SK-N-SH treated with all-trans-retinoic acid at 6 μM for 48 hours (cell line): ENCODE results near the gene AP1B1.

Experiments used
- ARNTL ChIP-seq: fragments of 450-650 bp; formaldehyde crosslinking; IDR thresholded peaks from 2 replicates; pipeline ENCODE4 v1.5.0; 2020; ENCODE audit warnings: low read depth, mild to moderate bottlenecking, moderate library complexity, borderline replicate concordance
- PATZ1 ChIP-seq: fragments of 250-450 bp; sonication (Bioruptor Pico); IDR thresholded peaks from 2 replicates; pipeline ENCODE4 v1.8.0; 2020; ENCODE audit warnings: mild to moderate bottlenecking, moderate library complexity, borderline replicate concordance
- PPARA ChIP-seq: fragments of 250-450 bp; sonication (Bioruptor Pico); IDR thresholded peaks from 2 replicates; pipeline ENCODE4 v1.5.0; 2020; ENCODE audit warnings: mild to moderate bottlenecking, borderline replicate concordance
- ZFP3 ChIP-seq: fragments of 250-450 bp; sonication (Bioruptor Pico); IDR thresholded peaks from 2 replicates; pipeline ENCODE4 v1.5.0; 2020; ENCODE audit warnings: mild to moderate bottlenecking, moderate library complexity
- ZFP30 ChIP-seq: fragments of 450-650 bp; formaldehyde crosslinking; IDR thresholded peaks from 2 replicates; pipeline ENCODE4 v1.5.0; 2022; ENCODE audit warnings: mild to moderate bottlenecking, moderate library complexity

GRCh38 chr22:29302681-29303465 is 85.5 kb downstream of the AP1B1 start:
- no peak for TF ChIP-seq ZFP3
- TF ChIP-seq PATZ1 (CRISPR knock-in tag), result no peak
- no peak for TF ChIP-seq PPARA
- TF ChIP-seq ARNTL (CRISPR knock-in tag), result no peak
- no peak for TF ChIP-seq ZFP30 (CRISPR knock-in tag)
